NCI-H1694 (cell line): Measurements from ENCODE around the gene MIS18A.
"Not testable (repeated sequence)": the region's sequence is repeated elsewhere in the genome, so short reads cannot be mapped to it uniquely, and the experiment has no call there.

Experiments used
- DNase-seq: peaks from one replicate; lab custom pipeline; 2025; lab: John Stamatoyannopoulos, UW

MIS18A gene

GRCh38 chr21:32278518-32279376, at the start of gene MIS18A:
Gene MIS18A (minus strand): TSS chr21:32279049. CDS start chr21:32279014, 35 bp downstream.
- DNase-seq: peak; percentile 97

GRCh38 chr21:32328595-32328994, 49.7 kb upstream of the MIS18A start:
- DNase-seq: no peak

- no peak for DNase-seq
Measured at GRCh38 chr21:32325706-32326105, 46.9 kb upstream of the MIS18A start.

GRCh38 chr21:32322676-32323075, 43.8 kb upstream of the MIS18A start:
- no peak for DNase-seq

GRCh38 chr21:32322103-32322502, 43.3 kb upstream of the MIS18A start:
- no peak for DNase-seq

- no peak for DNase-seq
Measured at GRCh38 chr21:32321480-32321879, 42.6 kb upstream of the MIS18A start.

GRCh38 chr21:32320726-32321125, 41.9 kb upstream of the MIS18A start:
- no peak for DNase-seq

- no peak for DNase-seq
Measured at GRCh38 chr21:32320059-32320458, 41.2 kb upstream of the MIS18A start.

- no peak for DNase-seq
Measured at GRCh38 chr21:32319012-32319411, 40.2 kb upstream of the MIS18A start.

- DNase-seq: no peak
Measured at GRCh38 chr21:32317726-32318125, 38.9 kb upstream of the MIS18A start.

- DNase-seq: no peak
Measured at GRCh38 chr21:32316361-32317215, 37.7 kb upstream of the MIS18A start.

- no peak for DNase-seq
Measured at GRCh38 chr21:32315511-32316281, 36.8 kb upstream of the MIS18A start.

GRCh38 chr21:32314806-32315205, 36.0 kb upstream of the MIS18A start:
- no peak for DNase-seq

- no peak for DNase-seq
Measured at GRCh38 chr21:32312976-32313375, 34.1 kb upstream of the MIS18A start.

- DNase-seq: no peak
Measured at GRCh38 chr21:32312326-32312725, 33.5 kb upstream of the MIS18A start.

GRCh38 chr21:32311621-32312020, 32.8 kb upstream of the MIS18A start:
- DNase-seq: no peak

- DNase-seq: not testable (repeated sequence)
Measured at GRCh38 chr21:32310976-32311375, 32.1 kb upstream of the MIS18A start.

GRCh38 chr21:32309906-32310460, 31.1 kb upstream of the MIS18A start:
- no peak for DNase-seq

- no peak for DNase-seq
Measured at GRCh38 chr21:32308696-32309095, 29.8 kb upstream of the MIS18A start.

GRCh38 chr21:32307706-32308105, 28.9 kb upstream of the MIS18A start:
- no peak for DNase-seq

- DNase-seq: no peak
Measured at GRCh38 chr21:32306021-32306780, 27.4 kb upstream of the MIS18A start.
